A549 (cell line): ENCODE data around the gene GNAT2.

ENCODE experiments used
- EP300 ChIP-seq, 2 experiments: fragments of >200 bp; sonication (Bioruptor Twin); formaldehyde crosslinking; IDR thresholded peaks; 2 replicates in 1 of 2; 3 replicates in 1 of 2; pipeline ENCODE4 v1.6.1; 2016 to 2017
- POLR2A ChIP-seq: IDR thresholded peaks from 2 replicates; pipeline ENCODE4 v1.6.1; 2012; ENCODE audit warnings: mild to moderate bottlenecking, low read length
- TF ChIP-seq, protein P1 (sequence below): fragments of 200-600 bp; sonication (generic); IDR thresholded peaks from 2 replicates; pipeline ENCODE4 v1.6.1; 2016; ENCODE audit warnings: antibody characterized with exemption, mild to moderate bottlenecking, moderate library complexity

DNA sequence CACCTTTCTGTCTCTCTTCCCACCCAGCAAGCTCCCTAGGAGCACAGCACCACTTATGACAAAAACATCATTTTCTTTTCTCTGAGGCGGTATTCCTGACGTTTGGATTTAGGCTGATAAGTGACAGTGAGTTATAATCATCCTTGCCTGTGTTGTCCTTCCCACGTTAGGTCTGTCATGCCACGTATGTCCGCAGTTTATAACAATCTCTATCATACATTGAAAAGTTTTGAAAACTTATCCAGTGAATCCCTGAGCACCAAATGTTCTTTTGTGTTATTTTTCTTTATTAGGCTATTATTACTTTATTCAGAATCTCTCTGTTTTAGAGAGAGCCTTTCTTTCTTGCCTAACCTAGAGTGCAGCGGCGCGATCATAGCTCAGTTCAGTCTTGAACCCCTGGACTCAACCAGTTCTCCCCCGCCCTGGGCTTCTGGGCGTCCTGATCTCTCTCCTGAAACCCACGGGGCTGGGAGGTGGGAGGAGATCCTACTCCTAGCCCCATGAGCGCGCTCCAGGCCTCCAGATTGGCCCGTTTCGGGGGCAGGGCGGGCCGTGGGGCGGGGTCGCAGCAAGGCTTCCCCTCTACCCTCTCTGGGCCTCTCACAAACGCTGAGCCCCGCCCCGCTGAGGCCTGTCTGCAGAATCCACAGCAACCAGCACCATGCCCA is 48.2 kb upstream of the GNAT2 start, which contains the start of gene GSTM2:
- TF ChIP-seq, protein P1, sequence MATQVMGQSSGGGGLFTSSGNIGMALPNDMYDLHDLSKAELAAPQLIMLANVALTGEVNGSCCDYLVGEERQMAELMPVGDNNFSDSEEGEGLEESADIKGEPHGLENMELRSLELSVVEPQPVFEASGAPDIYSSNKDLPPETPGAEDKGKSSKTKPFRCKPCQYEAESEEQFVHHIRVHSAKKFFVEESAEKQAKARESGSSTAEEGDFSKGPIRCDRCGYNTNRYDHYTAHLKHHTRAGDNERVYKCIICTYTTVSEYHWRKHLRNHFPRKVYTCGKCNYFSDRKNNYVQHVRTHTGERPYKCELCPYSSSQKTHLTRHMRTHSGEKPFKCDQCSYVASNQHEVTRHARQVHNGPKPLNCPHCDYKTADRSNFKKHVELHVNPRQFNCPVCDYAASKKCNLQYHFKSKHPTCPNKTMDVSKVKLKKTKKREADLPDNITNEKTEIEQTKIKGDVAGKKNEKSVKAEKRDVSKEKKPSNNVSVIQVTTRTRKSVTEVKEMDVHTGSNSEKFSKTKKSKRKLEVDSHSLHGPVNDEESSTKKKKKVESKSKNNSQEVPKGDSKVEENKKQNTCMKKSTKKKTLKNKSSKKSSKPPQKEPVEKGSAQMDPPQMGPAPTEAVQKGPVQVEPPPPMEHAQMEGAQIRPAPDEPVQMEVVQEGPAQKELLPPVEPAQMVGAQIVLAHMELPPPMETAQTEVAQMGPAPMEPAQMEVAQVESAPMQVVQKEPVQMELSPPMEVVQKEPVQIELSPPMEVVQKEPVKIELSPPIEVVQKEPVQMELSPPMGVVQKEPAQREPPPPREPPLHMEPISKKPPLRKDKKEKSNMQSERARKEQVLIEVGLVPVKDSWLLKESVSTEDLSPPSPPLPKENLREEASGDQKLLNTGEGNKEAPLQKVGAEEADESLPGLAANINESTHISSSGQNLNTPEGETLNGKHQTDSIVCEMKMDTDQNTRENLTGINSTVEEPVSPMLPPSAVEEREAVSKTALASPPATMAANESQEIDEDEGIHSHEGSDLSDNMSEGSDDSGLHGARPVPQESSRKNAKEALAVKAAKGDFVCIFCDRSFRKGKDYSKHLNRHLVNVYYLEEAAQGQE, result no peak
- TF ChIP-seq EP300 (IDR thresholded peaks at IDR 0.05), result no peak
- no peak for TF ChIP-seq POLR2A
